ENCODE data around the gene SYT8.
A peak's percentile ranks its signal among the peaks of the same experiment; 100 is the strongest.
"Not testable (repeated sequence)": the region's sequence is repeated elsewhere in the genome, so short reads cannot be mapped to it uniquely, and the experiment has no call there.

SYT8 gene

DNA sequence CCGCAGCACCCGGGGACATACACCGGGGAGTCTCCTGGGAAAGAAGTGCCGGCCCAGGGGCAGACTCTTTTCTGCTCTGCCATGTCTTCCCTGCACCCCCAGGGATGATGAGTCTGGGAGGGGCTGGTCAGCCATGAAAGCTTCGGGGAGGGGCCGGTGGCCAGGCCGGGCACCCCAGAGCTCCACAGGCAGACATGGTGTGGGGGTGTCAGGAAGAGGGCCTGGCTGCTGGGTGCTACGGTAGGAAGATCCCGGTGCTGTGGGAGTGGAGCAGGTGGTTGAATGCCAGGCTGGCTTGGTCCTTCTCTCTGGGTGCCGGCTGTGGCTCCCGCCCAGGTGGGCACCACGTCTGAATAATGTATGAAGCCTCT lies 35.5 kb downstream of the SYT8 start:
- H3K4me1 ChIP-seq (ENCODE audit: control insufficient read depth in 1 of 2, insufficient read depth in 1 of 2, low read depth in 1 of 2, low read length in 1 of 2): peaks cover 5 to 93% of the 10 kb centered on the region in 2 experiments
- no peaks in the 10 kb centered on the region for H3K9me3 ChIP-seq
- H3K27ac ChIP-seq: peak overlapping the region; percentile 18
- H3K27me3 ChIP-seq: no peaks in the 10 kb centered on the region
- TF ChIP-seq, protein P1, sequence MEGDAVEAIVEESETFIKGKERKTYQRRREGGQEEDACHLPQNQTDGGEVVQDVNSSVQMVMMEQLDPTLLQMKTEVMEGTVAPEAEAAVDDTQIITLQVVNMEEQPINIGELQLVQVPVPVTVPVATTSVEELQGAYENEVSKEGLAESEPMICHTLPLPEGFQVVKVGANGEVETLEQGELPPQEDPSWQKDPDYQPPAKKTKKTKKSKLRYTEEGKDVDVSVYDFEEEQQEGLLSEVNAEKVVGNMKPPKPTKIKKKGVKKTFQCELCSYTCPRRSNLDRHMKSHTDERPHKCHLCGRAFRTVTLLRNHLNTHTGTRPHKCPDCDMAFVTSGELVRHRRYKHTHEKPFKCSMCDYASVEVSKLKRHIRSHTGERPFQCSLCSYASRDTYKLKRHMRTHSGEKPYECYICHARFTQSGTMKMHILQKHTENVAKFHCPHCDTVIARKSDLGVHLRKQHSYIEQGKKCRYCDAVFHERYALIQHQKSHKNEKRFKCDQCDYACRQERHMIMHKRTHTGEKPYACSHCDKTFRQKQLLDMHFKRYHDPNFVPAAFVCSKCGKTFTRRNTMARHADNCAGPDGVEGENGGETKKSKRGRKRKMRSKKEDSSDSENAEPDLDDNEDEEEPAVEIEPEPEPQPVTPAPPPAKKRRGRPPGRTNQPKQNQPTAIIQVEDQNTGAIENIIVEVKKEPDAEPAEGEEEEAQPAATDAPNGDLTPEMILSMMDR (IDR thresholded peaks at IDR 0.05): no peak
- no peak overlapping the region for H3K4me3 ChIP-seq (ENCODE audit: low read depth in 1 of 2, low read length in 1 of 2)
- H3K36me3 ChIP-seq: peaks cover 88% of the 10 kb centered on the region

DNA sequence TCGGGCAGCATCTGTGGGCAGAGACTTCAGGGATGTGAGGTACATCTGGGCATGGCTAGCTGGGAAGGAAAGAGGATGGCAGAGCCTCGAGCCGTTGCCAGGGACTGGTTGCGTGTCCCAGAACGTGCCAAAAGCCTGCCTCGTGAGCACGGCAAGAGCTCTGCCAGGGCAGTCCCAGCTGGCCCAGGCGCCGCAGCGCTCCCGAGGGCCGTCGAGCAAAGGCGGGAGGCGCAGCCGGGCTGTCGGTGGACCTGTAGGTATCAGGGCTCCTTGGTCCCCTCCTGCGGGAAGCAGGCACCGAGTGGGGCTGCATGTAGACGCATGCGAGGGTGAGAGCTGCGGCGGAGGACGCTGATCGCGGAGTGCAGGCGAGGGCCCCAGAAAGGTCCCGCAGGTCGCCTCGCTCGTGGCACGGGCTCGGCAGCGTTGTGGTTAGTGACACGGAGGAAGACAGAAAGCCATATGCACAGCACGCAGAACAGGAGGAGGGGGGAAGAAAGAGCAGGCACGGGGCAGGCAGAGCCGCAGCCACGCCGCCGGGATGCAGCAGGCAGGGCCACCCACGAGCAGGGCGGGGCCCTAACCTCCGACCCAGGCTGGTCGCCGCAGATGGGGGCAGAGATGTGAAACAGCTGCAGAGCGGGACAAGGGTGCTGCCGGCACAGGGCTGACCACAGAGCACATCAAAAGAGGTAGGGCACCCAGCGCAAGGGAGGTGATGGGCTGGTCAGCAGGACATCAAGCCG lies 36.1 kb downstream of the SYT8 start:
- peaks cover 88% of the 10 kb centered on the region for H3K36me3 ChIP-seq
- H3K27ac ChIP-seq: peak overlapping the region; percentile 18
- TF ChIP-seq, protein P1 (IDR thresholded peaks at IDR 0.05): no peak
- H3K4me1 ChIP-seq (ENCODE audit: control insufficient read depth in 1 of 2, insufficient read depth in 1 of 2, low read depth in 1 of 2, low read length in 1 of 2): peaks cover 5 to 94% of the 10 kb centered on the region in 2 experiments
- H3K4me3 ChIP-seq (ENCODE audit: low read depth in 1 of 2, low read length in 1 of 2): no peak overlapping the region
- no peaks in the 10 kb centered on the region for H3K27me3 ChIP-seq
- no peaks in the 10 kb centered on the region for H3K9me3 ChIP-seq

DNA sequence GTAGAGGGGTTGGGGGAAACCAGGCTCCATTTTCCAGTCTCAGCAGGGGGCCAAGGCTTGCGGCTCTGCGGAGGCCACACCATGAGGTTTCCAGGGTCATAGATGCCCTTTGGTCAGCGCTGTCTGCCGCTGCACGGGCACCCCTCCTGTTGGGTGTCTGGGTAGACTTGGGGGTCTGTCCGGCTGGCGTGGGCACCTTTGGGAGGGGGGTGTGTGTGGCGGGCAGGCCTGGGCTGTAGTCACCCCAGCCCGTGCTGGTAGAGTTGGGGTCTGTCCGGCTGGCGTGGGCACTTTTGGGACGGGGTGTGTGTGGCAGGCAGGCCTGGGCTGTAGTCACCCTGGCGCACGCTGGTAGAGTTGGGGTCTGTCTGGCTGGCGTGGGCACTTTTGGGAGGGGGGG lies 36.7 kb downstream of the SYT8 start:
- no peak overlapping the region for H3K4me3 ChIP-seq (ENCODE audit: low read depth in 1 of 2, low read length in 1 of 2)
- no peak overlapping the region for H3K27ac ChIP-seq
- peaks cover 10 to 94% of the 10 kb centered on the region in 2 experiments for H3K4me1 ChIP-seq (ENCODE audit: control insufficient read depth in 1 of 2, insufficient read depth in 1 of 2, low read depth in 1 of 2, low read length in 1 of 2)
- H3K27me3 ChIP-seq: no peaks in the 10 kb centered on the region
- H3K36me3 ChIP-seq: peaks cover 88% of the 10 kb centered on the region
- H3K9me3 ChIP-seq: no peaks in the 10 kb centered on the region
- TF ChIP-seq, protein P1 (IDR thresholded peaks at IDR 0.05): no peak

DNA sequence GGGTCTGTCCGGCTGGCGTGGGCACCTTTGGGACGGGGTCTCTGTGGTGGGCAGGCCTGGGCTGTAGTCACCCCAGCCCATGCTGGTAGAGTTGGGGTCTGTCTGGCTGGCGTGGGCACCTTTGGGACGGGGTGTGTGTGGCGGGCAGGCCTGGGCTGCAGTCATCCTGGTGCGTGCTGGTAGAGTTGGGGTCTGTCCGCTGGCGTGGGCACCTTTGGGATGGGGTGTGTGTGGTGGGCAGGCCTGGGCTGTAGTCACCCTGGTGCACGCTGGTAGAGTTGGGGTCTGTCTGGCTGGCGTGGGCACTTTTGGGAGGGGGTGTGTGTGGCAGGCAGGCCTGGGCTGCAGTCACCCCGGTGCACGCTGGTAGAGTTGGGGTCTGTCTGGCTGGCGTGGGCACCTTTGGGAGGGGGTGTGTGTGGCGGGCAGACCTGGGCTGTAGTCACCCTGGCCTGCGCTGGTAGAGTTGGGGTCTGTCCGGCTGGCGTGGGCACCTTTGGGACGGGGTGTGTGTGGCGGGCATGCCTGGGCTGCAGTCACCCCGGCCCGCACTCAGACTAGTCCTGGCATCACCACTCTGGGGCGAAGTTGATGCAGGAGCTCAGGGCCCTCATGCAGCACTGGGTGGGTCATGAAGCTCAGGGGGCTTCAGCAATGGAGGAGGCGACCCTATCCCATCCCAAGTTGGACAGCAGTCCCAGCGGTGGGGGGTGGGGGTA lies 37.6 kb downstream of the SYT8 start:
- no peaks in the 10 kb centered on the region for H3K9me3 ChIP-seq
- TF ChIP-seq, protein P1 (IDR thresholded peaks at IDR 0.05): no peak
- H3K36me3 ChIP-seq: peaks cover 85% of the 10 kb centered on the region
- H3K27ac ChIP-seq: no peak overlapping the region
- H3K27me3 ChIP-seq: no peaks in the 10 kb centered on the region
- H3K4me3 ChIP-seq (ENCODE audit: low read depth in 1 of 2, low read length in 1 of 2): no peak overlapping the region
- peaks cover 14 to 93% of the 10 kb centered on the region in 2 experiments for H3K4me1 ChIP-seq (ENCODE audit: control insufficient read depth in 1 of 2, insufficient read depth in 1 of 2, low read depth in 1 of 2, low read length in 1 of 2)

DNA sequence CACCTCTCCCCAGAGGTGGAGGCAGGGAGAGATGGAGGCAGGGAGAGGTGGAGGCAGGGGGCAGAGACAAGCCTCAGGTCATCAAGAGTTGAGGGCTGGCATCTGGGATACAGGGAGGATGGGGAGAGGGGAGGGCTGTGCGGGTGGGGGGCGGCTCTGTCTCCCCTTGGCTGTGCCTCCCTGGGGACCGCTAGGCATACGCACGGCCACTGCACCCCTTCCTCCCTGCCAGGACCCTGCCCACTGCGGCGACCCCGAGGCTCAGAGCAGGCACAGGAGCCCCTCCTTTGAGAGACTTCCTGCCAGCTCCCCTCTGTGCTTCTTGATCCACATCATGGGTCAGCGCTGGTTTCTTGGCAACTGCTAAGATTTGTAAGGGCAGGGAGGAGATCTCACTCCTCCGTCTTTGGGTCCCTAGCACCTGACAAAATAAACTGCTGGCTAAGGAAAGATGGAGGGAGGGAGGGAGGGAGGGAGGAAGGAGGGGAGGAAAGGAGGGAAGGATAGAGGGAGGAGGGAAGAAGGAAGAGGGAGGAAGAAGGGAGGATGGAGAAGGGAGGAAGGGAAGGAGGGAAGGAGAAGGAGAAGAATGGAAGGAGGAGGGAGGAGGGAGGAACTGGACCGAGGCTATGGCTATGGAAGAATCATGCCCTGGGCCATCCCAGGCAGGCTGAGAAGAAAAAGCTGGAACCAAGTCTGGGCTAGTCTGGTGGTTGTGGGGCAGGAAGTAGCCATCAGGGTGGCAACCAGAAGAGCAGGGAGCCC lies 38.4 kb downstream of the SYT8 start:
- Histone ChIP-seq H3K27ac (peak overlapping the region; percentile 39), H3K9me3 (no peaks in the 10 kb centered on the region), H3K36me3 (peaks cover 85% of the 10 kb centered on the region), H3K27me3 (no peaks in the 10 kb centered on the region), H3K4me1 (ENCODE audit: control insufficient read depth in 1 of 2, insufficient read depth in 1 of 2, low read depth in 1 of 2, low read length in 1 of 2) (peaks cover 20 to 93% of the 10 kb centered on the region in 2 experiments), H3K4me3 (ENCODE audit: low read depth in 1 of 2, low read length in 1 of 2) (no peak overlapping the region)
- TF ChIP-seq, protein P1 (IDR thresholded peaks at IDR 0.05): no peak

DNA sequence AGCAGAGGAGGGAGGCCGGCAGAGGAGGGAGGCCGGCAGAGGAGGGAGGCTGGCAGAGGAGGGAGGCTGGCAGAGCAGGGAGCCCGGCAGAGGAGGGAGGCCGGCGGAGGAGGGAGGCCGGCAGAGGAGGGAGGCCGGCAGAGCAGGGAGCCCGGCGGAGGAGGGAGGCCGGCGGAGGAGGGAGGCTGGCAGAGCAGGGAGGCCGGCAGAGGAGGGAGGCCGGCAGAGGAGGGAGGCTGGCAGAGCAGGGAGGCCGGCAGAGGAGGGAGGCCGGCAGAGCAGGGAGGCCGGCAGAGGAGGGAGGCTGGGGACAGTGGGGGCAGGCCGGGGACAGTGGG lies 39.0 kb downstream of the SYT8 start:
- H3K36me3 ChIP-seq: peaks cover 85% of the 10 kb centered on the region
- H3K4me3 ChIP-seq (ENCODE audit: low read depth in 1 of 2, low read length in 1 of 2); H3K9me3 ChIP-seq; H3K27me3 ChIP-seq: not testable (repeated sequence)
- peaks cover 20 to 93% of the 10 kb centered on the region in 2 experiments for H3K4me1 ChIP-seq (ENCODE audit: control insufficient read depth in 1 of 2, insufficient read depth in 1 of 2, low read depth in 1 of 2, low read length in 1 of 2)
- H3K27ac ChIP-seq: peak overlapping the region; percentile 39

DNA sequence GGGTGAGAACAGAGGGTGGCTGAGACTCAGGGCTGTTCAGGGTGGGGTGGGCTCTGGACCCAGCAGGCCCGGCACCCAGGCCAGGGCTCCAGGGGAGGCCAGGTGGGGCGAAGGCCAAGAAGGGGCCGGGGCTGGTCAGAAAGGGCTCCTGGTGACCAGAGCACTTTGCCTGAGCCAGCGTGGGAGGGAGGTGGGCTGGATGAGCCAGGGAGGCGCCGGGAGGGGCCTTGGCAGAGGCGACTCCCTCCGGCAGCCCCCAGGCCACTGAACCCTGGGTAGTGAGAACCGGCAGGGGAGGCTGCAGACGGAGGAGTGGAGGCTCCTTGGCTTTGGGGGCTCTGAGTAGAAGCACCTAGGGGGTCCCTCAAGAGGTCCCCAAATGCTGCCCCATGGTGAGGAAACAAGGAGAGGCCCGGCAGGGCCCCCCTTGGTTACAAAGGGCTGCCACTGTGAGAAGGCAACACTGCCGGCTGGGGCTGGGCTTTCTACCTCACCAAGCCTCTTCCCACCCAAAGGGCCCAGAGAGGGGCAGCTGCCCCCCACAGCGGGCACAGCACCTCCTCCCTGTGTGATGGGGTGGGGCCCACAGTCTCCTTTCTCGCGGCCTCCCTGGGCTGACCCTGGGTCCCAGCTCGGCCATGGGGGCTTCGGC lies 39.8 kb downstream of the SYT8 start:
- peaks cover 22 to 93% of the 10 kb centered on the region in 2 experiments for H3K4me1 ChIP-seq (ENCODE audit: control insufficient read depth in 1 of 2, insufficient read depth in 1 of 2, low read depth in 1 of 2, low read length in 1 of 2)
- H3K4me3 ChIP-seq (ENCODE audit: low read depth in 1 of 2, low read length in 1 of 2); H3K27me3 ChIP-seq; H3K9me3 ChIP-seq: not testable (repeated sequence)
- peak overlapping the region; percentile 33 for H3K27ac ChIP-seq
- H3K36me3 ChIP-seq: peaks cover 85% of the 10 kb centered on the region
